ENCODE measurements around the gene TH. TPM values are rescaled to one million over a fixed set of nuclear protein-coding genes. Genes with fewer than 3 reads are reported as not detected.

TH gene
- total and polyA plus RNA-seq, 2 experiments from 2014 or later: 0.34 TPM; not detected in 1

- TF ChIP-seq POLR2AphosphoS5 (IDR thresholded peaks at IDR 0.05; ENCODE audit: low read depth) (no peak), CTCF (conservative IDR thresholded peaks at IDR 0.05; ENCODE audit: low read depth in 2 of 2) (no peak)
Observed at GRCh38 chr11:2129699-2130366, 41.8 kb downstream of the TH start (continued).

GRCh38 chr11:2129308-2129698, 42.3 kb downstream of the TH start:
- ATAC-seq (no peak), DNase-seq (ENCODE audit: low spot score) (no peak)
- Histone ChIP-seq H3K4me1 (ENCODE audit: insufficient read depth) (no peaks in the 10 kb centered on the region), H4K20me1 (replicated peaks; ENCODE audit: insufficient read depth) (no peaks in the 10 kb centered on the region), H3K4me3 (no peak overlapping the region), H2AFZ (no peak overlapping the region), H3K79me2 (replicated peaks; ENCODE audit: insufficient read depth) (no peaks in the 10 kb centered on the region), H3K4me2 (no peak overlapping the region), H3K27ac (ENCODE audit: low read depth) (no peak overlapping the region), H3K9me2 (ENCODE audit: insufficient read depth) (no peaks in the 10 kb centered on the region), H3F3A (replicated peaks; ENCODE audit: low read depth) (no peaks in the 10 kb centered on the region), H3K36me3 (ENCODE audit: insufficient read depth) (no peaks in the 10 kb centered on the region), H3K27me3 (ENCODE audit: insufficient read depth) (no peaks in the 10 kb centered on the region)
- Mint-ChIP-seq H3K27ac (no peak overlapping the region), H3K4me3 (no peak overlapping the region), H3K36me3 (ENCODE audit: low read depth) (no peaks in the 10 kb centered on the region), H3K9me3 (no peaks in the 10 kb centered on the region), H3K4me1 (no peaks in the 10 kb centered on the region; the same call in 2 of the 3 replicates), H3K27me3 (ENCODE audit: insufficient read depth, low read depth, poor library complexity) (peaks cover 26% of the 10 kb centered on the region)
- no peak for TF ChIP-seq NANOG (IDR thresholded peaks at IDR 0.05; ENCODE audit: borderline replicate concordance)
- TF ChIP-seq ZNF331 (CRISPR knock-in tag; IDR thresholded peaks at IDR 0.05; ENCODE audit: low read depth): no peak
- no peak for TF ChIP-seq JUNB (IDR thresholded peaks at IDR 0.05; ENCODE audit: unreplicated experiment)
- no peak for TF ChIP-seq CREB1 (CRISPR knock-in tag; IDR thresholded peaks at IDR 0.05; ENCODE audit: low read depth)
- no peak for TF ChIP-seq ZNF462 (CRISPR knock-in tag; IDR thresholded peaks at IDR 0.05)
- no peak for TF ChIP-seq EZH2 (IDR thresholded peaks at IDR 0.05; ENCODE audit: low read depth, unreplicated experiment)
- TF ChIP-seq EZH2phosphoT487 (IDR thresholded peaks at IDR 0.05; ENCODE audit: unreplicated experiment): no peak
- no peak for TF ChIP-seq CTCF (conservative IDR thresholded peaks at IDR 0.05; ENCODE audit: low read depth in 2 of 2)
- TF ChIP-seq ZNF114 (CRISPR knock-in tag; IDR thresholded peaks at IDR 0.05): no peak
- no peak for TF ChIP-seq ETS1 (IDR thresholded peaks at IDR 0.05)

All from GM23338 (cell line).